LHCN-M2 (cell line): ENCODE results near the gene CSF2. TPM values are rescaled to one million over a fixed set of nuclear protein-coding genes. Genes with fewer than 3 reads are reported as not detected.

Source experiments
- DNase-seq: peaks from one replicate; pipeline ENCODE4 v3.0.0-alpha.2; 2012; ENCODE audit warnings: low read depth
- total RNA-seq: library from RNA; depleted of rRNA; stranded (reverse); fragments of >200 nt; gene quantifications from 2 replicates; pipeline ENCODE4 v1.2.3, GENCODE V29; 2014

The CSF2 gene
- total RNA-seq, 1 experiment from 2014 or later, result not detected

DNA sequence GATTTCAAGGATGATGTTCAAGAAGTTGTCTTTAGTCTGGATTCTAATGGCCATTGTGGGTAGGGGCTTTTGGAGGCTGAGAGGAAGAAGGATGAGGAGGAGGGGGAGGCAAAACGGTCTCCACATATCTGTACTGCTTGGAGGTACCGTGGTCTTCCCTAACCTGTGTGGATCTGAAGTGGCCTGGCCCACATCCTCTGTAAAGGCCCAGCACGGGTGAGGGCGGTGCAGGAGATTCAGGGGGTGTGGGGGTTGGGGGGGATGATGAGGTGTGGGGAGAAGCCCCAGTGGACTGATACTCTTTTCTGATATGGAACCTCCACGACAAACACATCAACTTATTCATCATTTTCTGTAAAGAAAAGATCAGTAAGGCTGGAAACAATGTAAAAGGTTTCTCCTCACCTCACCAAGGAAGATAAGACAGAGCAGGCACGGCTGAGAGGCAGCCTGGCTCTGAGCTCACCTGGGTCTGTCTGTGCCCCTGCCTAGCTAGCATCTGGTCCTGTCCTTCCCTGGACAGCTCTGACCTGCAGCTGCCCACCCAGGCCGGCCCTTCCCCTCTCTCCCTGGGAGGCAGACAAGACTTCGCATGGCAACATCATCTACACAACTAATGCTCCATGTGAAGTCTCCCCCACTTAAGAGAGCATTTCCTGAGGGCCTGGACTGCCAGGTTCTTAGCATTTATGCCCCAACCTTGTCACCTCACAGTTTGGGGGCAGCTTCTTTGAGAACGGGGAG, 18.7 kb upstream of the CSF2 start:
- DNase-seq, result no peak

DNA sequence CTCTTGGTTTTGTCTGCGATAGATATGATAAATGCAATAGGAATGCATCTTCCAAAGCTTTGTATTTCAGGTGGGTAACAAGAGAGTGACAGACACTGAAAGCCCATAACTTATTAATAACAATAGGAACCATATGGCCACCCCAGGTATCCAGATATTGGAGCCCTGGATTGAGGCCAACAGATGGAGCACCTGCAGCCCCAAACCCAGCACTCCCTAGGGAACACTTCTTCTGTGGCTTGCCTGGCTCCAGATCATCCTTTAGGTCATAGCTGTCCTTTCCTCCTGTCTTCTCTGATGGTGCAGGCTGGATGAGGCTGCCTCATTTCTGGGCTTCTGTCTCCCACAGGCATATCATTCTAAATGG, 18.2 kb upstream of the CSF2 start:
- no peak for DNase-seq

DNA sequence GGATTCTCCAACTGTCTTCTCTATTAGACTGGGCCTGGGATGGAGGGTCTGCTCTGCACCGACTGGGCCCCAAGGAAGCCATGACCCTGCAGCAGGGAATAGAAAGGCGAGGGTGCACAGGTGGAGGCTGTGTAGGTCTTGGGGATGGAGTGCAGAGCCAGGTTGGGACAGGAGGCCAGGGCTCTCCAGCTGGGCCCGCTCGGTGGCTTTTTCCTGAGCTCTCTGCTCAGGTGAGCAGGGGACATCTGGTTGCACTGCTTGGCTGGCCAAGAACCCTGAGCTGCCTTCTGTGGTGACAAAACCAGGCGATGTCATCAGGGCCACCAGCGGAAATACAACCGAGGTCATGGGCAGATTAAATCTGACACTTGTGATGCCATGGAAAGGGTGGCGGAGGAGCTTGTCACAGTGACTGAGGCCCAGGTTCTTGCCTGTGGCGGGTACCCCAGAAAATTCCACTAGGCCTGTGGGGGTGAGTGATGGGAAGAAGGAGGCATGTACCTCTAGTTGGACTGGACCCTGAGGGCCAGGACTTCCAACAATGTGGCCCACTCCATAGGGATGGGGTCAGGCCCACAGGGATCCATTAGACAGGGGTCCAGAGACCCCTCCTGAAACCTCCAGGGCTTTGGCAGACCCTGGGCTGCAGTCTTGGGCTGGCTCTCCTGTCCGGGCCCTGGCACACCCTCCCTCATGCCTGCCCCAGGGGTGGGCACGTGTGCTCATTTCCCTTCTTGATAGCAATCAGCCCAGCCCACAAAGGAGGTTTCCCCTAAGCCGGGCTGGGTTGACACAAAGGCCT, 17.6 kb upstream of the CSF2 start:
- no peak for DNase-seq

DNA sequence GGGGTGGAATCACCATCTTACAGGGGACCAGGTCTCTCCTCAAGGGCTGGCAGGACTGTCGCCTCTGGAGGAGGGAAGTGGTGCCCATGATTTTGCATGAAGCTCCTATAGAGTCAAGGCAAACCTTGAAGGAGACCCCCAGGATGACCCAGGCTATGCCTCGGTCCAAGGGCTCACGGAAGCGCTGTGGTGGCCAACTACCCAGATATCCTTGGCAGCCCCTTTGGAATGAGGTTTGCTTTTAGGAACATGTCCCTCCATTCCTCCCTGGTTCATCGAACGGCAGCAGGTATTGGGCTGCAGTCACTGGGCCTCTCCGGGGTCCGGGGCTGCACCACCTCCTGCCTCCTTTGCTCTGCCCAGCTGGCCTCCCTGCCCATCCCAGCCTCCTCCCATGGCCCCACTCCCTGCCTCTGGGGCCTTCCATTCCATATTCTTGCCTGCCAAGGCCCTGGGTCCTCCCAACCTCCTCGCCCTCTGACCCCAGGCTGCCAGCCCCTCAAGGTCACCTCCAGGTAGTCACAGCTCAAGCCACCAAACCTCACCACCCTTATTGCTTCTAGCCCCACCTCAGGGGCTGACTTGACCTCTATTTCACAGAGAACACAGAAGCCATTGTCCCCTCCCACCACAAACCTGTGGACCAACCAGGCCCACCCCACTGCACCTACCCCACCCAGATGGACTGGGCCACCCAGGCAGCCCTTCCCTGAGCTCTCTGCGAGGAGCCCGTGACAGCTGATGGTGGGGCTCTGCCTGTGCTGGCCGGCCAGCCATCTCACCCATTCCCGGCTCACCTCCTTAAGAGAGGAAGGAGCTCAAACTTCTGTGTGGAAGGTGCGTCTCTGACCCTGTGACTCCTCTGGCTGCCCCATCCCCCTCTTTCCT, 16.7 kb upstream of the CSF2 start:
- no peak for DNase-seq

DNA sequence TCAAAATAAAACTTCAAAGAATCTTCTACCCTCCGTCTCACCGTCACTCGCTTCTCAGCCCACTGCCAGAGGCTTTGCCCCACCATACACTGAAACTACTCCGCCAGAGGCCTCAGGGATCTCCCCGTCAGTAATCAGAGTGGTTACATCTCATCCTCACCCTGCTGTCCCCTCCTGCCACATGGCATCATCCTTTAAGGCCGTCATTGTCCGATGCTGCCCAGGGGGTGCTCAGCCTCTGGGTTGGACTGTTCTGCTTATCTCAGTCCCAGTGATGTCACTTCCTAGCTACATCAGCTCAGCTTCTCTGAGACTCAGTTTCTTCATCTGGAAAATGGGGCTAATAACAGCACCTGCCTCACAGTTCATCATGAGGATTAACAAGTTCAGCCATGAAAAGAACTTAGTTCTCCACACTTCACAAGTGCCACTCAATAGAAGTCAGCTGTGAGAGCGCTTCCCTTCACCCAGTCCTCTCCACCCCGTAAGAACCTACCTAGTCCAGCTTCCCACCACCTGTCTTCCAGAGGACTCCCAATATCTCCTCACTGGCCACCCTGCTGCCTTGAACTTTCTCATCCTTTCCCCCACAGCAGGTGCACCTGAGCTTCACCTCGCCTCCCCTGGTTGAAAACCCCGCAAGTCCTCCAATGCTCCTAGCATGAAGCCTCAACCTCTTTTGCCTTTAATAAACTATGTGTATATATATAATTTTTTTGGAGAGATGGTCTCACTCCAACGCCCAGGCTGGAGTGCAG, 15.9 kb upstream of the CSF2 start:
- no peak for DNase-seq

DNA sequence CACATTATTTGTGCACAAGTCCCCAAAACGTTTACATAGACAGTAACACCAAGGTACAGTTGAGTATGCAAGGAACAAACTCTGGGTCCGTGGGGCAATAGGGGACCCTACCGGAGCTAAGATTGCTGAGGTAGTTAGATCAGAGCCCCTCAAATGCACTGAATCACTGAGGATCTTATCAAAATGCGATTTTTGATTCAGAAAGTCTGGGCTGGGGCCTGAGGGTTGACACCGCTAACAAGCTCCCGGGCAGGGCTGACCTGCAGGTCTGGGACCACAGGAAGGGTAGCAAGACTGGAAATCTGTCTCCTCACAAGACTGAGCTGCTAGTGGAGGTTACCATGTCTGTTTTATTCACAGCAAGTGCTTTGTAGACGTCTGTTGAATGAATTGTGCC, 14.9 kb upstream of the CSF2 start:
- DNase-seq, result no peak

DNA sequence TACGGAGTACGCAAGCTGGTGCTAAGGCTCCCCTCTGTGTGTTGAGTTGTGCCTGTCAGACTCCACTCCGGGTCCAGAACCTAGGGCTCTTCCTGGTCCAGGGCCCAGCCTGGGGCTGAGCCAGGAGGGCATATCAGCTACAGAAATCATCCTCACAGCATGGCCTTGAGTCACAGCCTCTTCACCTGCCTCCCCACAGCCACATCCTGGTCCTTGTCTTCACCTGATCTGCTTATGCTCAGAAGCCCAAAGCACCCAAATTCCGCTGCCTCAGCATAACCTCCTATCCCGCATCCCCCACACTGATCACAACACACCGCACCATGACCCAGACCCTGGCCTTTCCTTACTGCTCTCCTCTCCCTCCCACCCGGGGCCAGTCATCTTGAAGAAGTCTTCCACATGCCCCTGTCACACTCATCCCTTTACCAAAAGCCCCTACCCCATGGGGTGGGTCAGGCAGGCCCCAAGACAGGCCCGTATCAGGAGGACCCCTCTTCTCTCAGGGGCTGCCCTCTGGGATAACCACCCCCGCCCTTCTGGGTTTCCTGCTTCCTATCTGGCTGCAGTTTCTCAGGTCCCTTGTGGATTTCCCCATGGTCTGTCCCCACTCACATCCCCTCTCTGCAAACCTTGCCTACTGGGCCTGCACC, 14.4 kb upstream of the CSF2 start:
- no peak for DNase-seq

DNA sequence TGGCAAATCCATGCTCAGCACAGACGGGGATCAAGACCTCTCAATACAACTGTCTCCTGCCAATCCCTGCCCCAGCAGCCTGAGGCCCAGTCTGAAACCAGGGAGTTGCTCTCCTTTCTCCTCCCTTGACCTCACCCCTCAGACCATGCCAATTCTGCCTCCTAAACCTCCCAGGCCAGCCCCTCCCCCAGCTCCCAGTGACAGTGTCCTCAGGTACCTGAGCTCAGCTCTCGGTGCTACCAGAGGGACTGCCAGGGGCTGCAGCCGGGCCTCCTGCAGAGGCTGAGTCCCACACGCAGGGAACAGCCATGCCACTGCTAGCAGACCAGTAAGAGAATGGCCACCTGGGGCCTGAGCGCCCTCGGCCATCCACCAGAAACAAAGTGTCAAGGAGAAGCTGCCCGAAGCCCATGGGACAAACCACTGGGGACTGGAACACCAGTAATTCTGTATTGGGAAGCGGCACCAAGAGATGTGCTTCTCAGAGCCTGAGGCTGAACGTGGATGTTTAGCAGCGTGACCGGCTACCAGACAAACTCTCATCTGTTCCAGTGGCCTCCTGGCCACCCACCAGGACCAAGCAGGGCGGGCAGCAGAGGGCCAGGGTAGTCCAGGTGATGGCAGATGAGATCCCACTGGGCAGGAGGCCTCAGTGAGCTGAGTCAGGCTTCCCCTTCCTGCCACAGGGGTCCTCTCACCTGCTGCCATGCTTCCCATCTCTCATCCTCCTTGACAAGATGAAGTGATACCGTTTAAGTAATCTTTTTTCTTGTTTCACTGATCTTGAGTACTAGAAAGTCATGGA, 13.7 kb upstream of the CSF2 start:
- DNase-seq, result no peak

DNA sequence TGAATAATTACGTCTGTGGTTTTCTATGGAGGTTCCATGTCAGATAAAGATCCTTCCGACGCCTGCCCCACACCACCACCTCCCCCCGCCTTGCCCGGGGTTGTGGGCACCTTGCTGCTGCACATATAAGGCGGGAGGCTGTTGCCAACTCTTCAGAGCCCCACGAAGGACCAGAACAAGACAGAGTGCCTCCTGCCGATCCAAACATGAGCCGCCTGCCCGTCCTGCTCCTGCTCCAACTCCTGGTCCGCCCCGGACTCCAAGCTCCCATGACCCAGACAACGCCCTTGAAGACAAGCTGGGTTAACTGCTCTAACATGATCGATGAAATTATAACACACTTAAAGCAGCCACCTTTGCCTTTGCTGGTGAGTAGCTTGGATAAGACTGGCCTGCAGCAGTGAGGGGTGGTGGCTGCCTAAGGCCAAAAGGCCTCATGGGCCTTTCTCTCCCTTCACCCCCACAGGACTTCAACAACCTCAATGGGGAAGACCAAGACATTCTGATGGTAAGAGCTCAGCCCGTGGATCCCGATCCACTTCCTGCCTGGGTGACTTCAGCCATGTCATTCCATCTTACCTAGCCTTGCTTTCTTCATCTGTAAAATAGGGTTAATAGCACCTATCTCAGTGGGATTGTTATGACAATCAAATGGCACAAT, 13.0 kb upstream of the CSF2 start, which contains the start of gene IL3:
IL3 (plus strand) TSS at position 155 of the 661 bp plus-strand sequence; CDS start at position 207, 52 bp downstream.
- DNase-seq, result no peak

DNA sequence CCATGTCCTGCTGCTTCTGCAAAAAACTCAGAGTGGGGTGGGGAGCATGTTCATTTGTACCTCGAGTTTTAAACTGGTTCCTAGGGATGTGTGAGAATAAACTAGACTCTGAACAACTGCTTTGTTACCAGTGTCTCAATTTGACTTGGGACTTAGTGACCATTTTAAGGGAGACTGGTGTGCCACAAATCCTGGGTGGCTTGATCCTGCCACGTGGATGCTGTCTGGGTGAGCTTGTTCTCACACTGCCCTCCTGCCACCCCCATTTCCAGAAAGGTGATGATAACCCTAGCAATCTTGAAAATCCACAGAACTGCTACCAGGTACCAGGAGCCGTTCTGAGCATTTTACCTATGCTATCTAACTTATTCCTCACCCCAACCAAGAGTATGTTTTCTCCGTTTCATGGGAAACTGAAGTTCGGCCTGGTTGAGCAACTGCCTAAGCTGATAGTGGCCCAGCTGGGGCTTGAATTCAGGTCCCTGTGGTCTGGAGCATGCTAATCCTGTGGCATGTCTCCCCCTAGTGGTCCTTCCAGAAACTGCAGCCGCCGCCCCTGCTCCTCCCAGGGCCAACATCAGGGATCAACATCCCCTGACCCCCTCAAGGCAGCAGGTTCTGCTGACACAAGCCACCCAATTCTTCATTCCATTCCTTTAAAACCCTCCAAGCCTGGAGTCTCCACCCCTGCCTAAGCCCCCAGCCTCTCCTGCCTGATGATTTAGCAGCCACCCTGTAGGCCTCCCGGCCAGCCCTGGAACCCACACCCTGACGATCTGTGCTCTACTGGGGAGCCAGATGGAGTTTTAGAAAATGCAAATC, 10.3 kb upstream of the CSF2 start:
- peak; percentile 53 for DNase-seq

DNA sequence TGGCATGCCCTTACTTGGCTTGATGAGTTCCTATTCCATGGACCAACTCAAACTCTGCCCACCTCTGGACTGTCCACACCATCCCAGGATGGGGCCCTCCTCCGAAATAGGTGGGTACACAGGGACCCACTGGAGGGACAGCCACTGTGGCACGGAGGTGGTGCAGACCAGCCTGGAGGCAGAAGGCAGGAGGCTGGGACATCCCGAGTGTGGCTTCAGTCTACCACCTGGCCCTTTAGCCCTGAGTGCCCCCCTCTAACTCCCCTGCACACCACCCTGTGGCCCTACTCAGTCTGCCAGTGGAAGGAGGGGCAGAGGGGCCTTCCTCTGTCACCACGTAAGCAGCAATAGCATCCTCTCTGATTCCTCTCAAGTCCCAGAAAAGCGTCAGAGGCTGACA, 9.4 kb upstream of the CSF2 start:
- DNase-seq, result no peak

DNA sequence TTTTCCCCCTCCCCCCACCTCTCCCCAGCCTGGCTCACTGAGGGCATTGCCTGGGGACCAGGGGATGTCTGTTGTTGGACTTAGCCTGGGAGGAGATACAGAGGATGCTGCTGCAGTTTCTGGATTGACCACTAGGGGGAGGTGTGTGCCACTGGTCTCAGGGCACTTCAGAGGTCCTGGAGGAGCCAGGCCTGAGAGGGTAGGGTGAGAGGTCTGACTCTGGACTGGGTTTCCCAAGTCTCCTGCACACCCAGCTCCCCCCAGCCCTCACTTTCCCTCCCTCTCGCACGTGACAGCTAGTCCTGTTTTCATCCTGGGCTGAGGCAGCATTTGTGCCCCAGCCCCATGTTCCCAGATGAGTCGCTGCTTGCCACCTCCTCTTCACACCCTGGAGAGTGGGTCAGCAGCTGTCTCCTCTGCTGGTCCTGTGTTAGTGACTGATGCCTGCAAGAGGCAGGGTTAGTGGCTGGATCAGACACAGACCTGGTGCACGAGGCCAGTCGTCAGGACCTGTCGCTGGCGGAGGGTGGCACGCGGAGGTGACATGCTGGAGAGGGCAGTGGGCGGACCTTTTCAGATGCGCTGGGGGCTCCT, 8.8 kb upstream of the CSF2 start:
- DNase-seq, result peak; percentile 82

DNA sequence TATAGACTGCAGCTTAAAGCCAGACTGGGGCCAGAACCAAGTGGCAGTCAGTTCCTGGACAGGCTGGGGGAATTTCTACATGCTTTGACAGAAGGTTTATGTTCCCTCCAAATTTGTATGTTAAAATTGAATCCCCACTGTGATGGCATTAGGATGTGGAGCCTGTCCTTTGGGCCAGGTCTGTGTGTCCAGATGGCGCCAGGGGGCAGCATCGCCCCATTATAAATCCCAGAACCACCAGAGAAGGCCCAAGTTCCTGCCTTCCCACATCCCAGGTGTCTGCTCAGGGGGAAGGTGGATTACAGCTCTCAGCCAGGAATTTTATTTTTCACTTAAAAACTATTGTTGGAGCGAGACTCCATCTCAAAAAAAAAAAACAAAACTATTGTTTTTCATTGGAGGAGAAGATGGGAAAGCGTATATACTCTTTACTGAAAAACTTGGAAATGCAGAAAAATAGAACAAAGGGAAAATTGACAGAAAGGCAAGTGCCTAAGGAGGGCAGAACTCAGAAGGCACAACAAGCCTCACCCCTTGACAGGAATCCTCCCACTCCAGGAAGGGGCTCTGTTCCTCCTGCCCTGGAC, 8.1 kb upstream of the CSF2 start:
- peak; percentile 74 for DNase-seq

DNA sequence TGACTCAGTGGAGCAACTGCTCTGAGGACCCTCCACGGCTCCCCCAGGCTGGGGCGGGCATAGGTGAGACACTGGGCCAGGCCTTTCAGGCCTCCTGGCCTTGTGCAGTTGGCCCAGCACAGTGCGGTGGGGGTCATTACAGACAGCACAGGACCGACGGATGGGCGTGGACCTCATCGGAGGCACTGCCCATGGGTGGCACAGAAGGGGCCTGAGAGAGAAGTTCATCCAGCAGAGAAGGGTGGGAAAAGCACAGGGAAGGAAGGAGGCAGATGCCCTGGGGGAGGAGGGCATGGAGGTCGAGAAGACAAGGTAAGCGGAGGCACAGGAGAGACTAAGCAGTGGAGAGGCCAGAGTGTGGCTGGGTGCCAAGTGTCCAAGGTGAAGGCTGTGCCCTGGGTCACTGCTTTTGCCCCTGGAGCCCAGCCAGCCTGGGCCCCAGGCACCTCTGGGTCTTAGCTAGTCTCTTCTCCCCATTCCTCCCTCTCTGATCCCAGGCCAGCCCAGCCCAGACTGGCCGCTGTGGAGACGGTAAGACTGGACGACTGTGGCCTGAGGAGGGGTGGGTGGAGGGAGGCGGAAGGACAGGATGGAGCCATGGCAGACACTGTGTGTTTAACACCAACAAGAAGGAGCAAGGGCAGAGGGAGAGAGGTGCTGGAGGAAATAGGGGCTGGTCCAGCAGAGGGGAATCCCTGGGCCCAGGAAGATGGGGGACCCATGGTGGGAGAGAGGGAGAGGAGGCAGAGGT, 7.5 kb upstream of the CSF2 start:
- DNase-seq, result no peak

DNA sequence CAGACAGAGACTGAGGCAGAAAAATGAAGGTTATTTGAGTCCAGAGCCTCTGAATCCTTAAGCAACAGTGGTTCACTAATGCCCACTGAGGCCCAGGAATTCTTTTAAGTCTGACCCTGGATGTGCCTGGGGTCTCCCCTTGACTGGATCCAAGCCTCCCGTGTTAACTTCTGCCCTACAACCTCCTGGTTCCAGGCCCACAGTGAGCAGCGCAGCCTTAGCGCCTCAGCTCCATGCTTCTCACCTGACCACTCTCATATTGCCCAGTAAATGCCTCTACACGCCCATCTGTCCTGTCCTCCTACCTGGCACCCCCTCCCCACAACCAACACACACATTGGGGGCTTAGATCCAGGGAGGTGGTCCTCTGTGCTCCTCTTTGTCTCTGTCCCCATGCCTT, 6.7 kb upstream of the CSF2 start:
- no peak for DNase-seq

DNA sequence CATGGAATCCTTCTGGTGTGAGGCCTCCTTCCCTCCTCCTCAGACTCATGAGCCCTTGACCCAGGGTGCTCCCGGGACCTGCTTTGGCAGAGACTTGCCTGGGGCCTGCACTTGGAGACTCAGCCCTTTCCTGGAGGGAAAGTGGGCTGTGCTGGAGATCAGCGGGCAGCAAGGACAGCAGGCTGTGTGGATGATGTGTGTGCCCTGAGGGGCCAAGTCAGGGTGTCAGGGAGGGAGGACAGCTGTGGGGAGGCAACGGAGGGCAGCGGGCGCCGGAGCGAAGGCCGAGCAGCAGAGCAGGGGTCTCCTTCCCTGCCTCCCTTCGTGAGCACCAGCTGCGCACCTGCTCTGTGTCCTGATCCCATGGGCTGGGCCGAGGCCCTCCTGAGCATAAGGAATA, 6.1 kb upstream of the CSF2 start:
- DNase-seq, result no peak
